Breast epithelium (tissue), 3 donors: Measurements from ENCODE around the gene DAB2IP.

Experiments used
- POLR2A ChIP-seq: fragments of 450-650 bp; IDR thresholded peaks from one replicate; pipeline ENCODE4 v1.6.1; 2016; ENCODE audit warnings: antibody characterized with exemption, mild to moderate bottlenecking, moderate library complexity
- POLR2AphosphoS5 ChIP-seq, 3 donors: sonication (generic); formaldehyde crosslinking; IDR thresholded peaks; one replicate each; pipeline ENCODE4 v1.6.1; 2017; ENCODE audit warnings: antibody characterized with exemption in 3 of 3
- TF ChIP-seq, protein P1 (sequence below), 3 donors: fragments of 450-650 bp; IDR thresholded peaks; one replicate each; pipeline ENCODE4 v1.5.1; 2016 to 2017; ENCODE audit warnings: antibody characterized with exemption in 3 of 3, mild to moderate bottlenecking in 3 of 3, moderate library complexity in 3 of 3

DNA sequence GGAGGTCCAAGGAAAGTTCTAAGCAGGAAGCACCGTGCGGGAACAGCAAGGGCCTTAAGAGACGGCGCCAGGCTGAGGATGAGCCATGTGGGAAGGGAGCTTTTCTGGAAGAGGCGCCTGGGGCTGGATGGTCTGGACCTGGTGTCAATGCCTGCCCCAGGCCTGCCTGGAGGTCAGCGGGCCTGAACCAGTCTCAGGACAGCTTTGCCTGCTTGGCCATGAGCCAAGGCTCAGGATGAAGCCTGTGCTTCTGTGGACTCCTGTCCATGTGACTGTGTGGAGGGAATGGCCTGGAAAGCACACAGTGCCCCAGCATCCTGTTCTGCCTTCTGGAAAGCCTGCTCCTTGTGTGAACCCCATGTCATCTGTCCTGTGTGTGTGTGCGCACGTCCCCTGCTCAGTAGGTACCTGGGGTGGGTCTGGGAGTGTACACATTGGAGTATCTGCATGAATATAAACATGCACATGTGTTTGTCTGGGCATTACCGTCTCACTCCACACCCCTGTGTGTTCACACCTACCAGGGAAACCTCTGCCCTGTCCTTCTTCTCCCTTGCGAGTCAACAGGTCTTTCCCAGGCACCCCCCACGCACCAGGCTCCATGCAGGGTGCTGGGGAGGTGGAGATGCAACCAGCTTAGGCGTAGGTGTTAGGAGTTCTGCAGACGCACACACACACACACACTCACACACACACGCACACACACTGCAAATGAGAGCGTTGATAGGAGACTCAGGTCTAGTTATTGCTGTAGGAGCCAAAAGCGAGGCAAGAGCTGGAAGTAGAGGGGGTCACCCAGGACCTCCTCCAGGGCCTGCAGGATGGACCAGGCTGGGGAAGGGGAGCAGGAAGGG lies 24.8 kb downstream of the DAB2IP start:
- TF ChIP-seq, protein P1, sequence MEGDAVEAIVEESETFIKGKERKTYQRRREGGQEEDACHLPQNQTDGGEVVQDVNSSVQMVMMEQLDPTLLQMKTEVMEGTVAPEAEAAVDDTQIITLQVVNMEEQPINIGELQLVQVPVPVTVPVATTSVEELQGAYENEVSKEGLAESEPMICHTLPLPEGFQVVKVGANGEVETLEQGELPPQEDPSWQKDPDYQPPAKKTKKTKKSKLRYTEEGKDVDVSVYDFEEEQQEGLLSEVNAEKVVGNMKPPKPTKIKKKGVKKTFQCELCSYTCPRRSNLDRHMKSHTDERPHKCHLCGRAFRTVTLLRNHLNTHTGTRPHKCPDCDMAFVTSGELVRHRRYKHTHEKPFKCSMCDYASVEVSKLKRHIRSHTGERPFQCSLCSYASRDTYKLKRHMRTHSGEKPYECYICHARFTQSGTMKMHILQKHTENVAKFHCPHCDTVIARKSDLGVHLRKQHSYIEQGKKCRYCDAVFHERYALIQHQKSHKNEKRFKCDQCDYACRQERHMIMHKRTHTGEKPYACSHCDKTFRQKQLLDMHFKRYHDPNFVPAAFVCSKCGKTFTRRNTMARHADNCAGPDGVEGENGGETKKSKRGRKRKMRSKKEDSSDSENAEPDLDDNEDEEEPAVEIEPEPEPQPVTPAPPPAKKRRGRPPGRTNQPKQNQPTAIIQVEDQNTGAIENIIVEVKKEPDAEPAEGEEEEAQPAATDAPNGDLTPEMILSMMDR (IDR thresholded peaks at IDR 0.05): no peak
- TF ChIP-seq POLR2A (no peak), POLR2AphosphoS5 (IDR thresholded peaks at IDR 0.05) (no peak)
